HFFc6 (cell line): Measurements from ENCODE around the gene LRRC8C. TPM values are rescaled to one million over a fixed set of nuclear protein-coding genes. Genes with fewer than 3 reads are reported as not detected.

Experiments used
- DNase-seq: peaks from one replicate; pipeline ENCODE4 v3.0.0-alpha.2; 2018
- H3K27ac Mint-ChIP-seq: 2 replicates; pipeline ENCODE4 v1.8.0; 2020; ENCODE audit warnings: mild to moderate bottlenecking, mixed read lengths
- H3K27me3 Mint-ChIP-seq: 2 replicates; pipeline ENCODE4 v1.8.0; 2021; ENCODE audit warnings: mild to moderate bottlenecking, moderate library complexity, mixed read lengths; ENCODE audit not compliant: insufficient read depth
- H3K36me3 Mint-ChIP-seq: 2 replicates; pipeline ENCODE4 v1.8.0; 2021; ENCODE audit warnings: low read depth, mixed read lengths
- H3K4me1 Mint-ChIP-seq: 2 replicates; pipeline ENCODE4 v1.8.0; 2020; ENCODE audit warnings: low read depth, mixed read lengths
- H3K4me3 Mint-ChIP-seq: 2 replicates; pipeline ENCODE4 v1.8.0; 2020; ENCODE audit warnings: mild to moderate bottlenecking, moderate library complexity, mixed read lengths
- H3K9me3 Mint-ChIP-seq: 2 replicates; pipeline ENCODE4 v1.8.0; 2020; ENCODE audit warnings: mild to moderate bottlenecking, mixed read lengths
- total RNA-seq, 6 experiments: library from RNA; stranded (reverse); fragmentation: NEBNext Ultra II Directional; extraction: Animal tissue kit (Norgen Biotek cat#: 25700); gene quantifications; 2 replicates in 1 of 6; 3 replicates in 5 of 6; pipeline ENCODE4 v1.2.3, GENCODE V29; 2021
- TF ChIP-seq, protein P1 (sequence below): fragments of 200-600 bp; sonication (generic); IDR thresholded peaks from 2 replicates; pipeline ENCODE4 v1.5.0; 2021; ENCODE audit warnings: antibody characterized with exemption, mild to moderate bottlenecking

LRRC8C gene
- total RNA-seq, 6 experiments from 2014 or later = 5.0 to 13.7 (median 10.9) TPM

DNA sequence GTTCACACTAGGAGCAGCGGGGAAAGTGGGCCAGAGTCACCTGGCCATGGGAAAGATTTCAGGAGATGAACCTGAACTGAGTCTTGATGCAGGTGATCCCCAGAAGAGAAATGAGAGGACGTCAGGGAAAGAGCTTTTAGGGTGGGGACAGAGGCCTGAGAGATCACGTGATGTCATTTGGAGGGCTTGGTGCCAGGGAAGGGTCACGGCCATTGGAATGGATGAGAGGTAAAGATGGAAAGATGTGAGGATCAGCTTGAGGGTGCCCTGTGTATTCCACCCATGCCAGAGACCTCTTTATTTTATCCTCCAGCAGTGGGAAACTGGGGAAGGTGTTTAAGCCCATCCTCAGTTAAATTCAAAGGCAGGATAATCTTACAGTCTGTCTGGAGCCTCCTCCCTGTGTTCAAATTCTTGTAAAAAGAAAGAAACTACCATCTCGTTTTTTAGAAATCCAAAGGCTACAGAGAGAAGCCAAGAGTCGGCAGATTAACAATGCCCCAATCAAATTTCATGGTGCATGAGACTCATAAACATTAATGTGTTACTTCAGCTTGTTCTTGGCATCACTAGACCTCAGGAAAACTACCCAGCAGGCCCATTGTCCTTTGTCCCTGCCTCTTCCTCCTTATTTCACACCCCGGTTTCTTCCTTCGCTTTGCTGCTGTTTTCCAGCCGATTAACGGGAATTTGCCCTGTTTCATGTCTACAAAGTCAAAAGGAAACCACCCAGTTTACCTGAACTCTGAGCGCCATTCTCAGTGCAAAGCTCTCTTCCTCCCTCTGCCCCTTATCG, 94.8 kb downstream of the LRRC8C start:
- Mint-ChIP-seq H3K27ac (no peak overlapping the region), H3K9me3 (no peaks in the 10 kb centered on the region), H3K27me3 (no peaks in the 10 kb centered on the region), H3K36me3 (no peaks in the 10 kb centered on the region), H3K4me3 (no peak overlapping the region), H3K4me1 (peaks cover 36% of the 10 kb centered on the region)
- no peak for DNase-seq
- TF ChIP-seq, protein P1, sequence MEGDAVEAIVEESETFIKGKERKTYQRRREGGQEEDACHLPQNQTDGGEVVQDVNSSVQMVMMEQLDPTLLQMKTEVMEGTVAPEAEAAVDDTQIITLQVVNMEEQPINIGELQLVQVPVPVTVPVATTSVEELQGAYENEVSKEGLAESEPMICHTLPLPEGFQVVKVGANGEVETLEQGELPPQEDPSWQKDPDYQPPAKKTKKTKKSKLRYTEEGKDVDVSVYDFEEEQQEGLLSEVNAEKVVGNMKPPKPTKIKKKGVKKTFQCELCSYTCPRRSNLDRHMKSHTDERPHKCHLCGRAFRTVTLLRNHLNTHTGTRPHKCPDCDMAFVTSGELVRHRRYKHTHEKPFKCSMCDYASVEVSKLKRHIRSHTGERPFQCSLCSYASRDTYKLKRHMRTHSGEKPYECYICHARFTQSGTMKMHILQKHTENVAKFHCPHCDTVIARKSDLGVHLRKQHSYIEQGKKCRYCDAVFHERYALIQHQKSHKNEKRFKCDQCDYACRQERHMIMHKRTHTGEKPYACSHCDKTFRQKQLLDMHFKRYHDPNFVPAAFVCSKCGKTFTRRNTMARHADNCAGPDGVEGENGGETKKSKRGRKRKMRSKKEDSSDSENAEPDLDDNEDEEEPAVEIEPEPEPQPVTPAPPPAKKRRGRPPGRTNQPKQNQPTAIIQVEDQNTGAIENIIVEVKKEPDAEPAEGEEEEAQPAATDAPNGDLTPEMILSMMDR = no peak

DNA sequence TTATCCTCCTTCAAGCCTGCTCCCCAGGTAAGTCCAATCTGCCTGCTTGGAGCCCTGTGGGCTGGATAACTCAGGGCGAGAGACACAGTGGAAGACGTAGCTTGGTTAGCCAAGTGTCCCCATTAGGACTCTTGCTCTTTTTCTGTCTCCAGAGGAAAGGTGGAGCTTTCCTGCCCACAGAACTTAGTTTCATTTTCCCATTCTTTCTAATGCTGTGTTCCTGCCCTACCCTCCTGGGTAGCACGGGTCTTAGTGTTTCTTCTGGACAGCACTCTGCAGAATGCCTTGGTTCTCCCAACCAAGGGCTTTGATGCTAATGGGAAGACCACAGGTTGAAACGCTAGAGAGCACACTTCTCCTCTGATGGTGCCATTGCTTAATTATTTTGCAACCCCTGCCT, 95.5 kb downstream of the LRRC8C start:
- Mint-ChIP-seq H3K4me3 (no peak overlapping the region), H3K9me3 (no peaks in the 10 kb centered on the region), H3K27me3 (no peaks in the 10 kb centered on the region), H3K4me1 (peaks cover 32% of the 10 kb centered on the region), H3K36me3 (no peaks in the 10 kb centered on the region), H3K27ac (no peak overlapping the region)
- no peak for DNase-seq
- TF ChIP-seq, protein P1 = no peak

- H3K4me3 Mint-ChIP-seq = no peak overlapping the region
These were observed 99.3 kb downstream of the LRRC8C start for GRCh38 chr1:89732206-89732605.

DNA sequence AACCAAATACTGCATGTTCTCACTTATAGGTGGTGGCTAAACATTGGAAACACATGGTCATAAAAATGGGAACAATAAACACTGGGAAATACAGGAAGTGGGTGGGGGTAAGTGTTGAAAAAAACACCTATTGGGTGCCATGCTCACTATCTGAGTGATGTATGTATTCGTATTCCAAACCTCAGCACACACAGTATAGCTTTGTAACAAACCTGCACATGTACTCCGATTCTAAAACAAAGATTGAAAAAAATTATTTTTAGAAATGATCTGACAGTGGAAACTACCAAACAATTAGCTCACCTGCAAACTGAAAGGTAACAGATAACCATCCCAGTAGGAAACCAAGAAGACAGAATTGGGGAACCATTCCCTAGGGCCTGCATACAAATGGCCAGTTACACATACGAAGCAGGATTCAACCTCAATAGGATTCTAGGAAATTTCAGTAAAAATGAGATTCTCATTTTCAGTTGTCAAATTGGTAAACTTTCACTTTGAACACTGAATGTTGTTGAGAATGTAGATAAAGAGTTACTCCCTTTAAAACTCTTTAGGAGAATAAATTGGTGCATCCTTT, 99.8 kb downstream of the LRRC8C start:
- H3K4me1 Mint-ChIP-seq = peaks cover 3% of the 10 kb centered on the region
- no peaks in the 10 kb centered on the region for H3K27me3 Mint-ChIP-seq
- H3K27ac Mint-ChIP-seq = no peak overlapping the region
- no peak overlapping the region for H3K4me3 Mint-ChIP-seq
- H3K9me3 Mint-ChIP-seq = no peaks in the 10 kb centered on the region
- no peaks in the 10 kb centered on the region for H3K36me3 Mint-ChIP-seq
- TF ChIP-seq, protein P1 = no peak
- DNase-seq = no peak

More at GRCh38 chr1:89732206-89732605, 99.3 kb downstream of the LRRC8C start:
- H3K4me1 Mint-ChIP-seq = no peaks in the 10 kb centered on the region
- H3K9me3 Mint-ChIP-seq = no peaks in the 10 kb centered on the region
- H3K27ac Mint-ChIP-seq = no peak overlapping the region
- no peaks in the 10 kb centered on the region for H3K36me3 Mint-ChIP-seq
- no peaks in the 10 kb centered on the region for H3K27me3 Mint-ChIP-seq
- TF ChIP-seq, protein P1 = no peak
- no peak for DNase-seq

DNA sequence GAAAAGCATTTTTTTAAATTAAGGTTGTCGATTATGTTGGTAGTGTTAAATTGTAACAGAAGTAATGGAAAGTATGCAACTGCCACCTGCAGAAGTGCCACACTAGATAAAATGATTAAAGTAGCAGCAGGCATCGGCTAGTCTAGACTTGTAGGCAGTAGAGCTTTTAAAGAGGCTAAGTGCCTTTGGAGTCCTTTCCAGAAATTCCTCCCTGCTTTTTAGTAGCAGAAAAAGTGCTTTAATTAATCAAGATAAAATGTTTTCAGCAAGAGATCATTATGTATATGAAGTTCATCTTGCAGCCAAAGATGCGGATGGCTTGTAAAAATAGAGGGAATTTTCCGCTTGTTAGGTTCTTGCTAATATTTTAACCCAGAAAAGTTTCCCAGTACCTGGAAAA, 100.8 kb downstream of the LRRC8C start:
- TF ChIP-seq, protein P1 = no peak
- Mint-ChIP-seq H3K27ac (no peak overlapping the region), H3K4me3 (no peak overlapping the region), H3K36me3 (no peaks in the 10 kb centered on the region), H3K27me3 (no peaks in the 10 kb centered on the region), H3K4me1 (peaks cover 8% of the 10 kb centered on the region), H3K9me3 (no peaks in the 10 kb centered on the region)
- no peak for DNase-seq
